ENCODE measurements around the gene PODXL2.

Gene PODXL2

GRCh38 chr3:127612966-127613365 is 16.0 kb upstream of the PODXL2 start:
- Histone ChIP-seq H4K20me1 (ENCODE audit: insufficient read depth, low read length) (peaks cover 62% of the 10 kb centered on the region), H3K4me1 (ENCODE audit: low read length) (no peaks in the 10 kb centered on the region), H3K9ac (ENCODE audit: low read length) (no peak overlapping the region), H3K4me3 (ENCODE audit: low read length) (no peak overlapping the region), H3K36me3 (replicated peaks; ENCODE audit: low read depth, low read length) (peaks cover 87% of the 10 kb centered on the region), H3K79me2 (ENCODE audit: low read length) (peaks cover 41% of the 10 kb centered on the region), H3K4me2 (ENCODE audit: low read length) (no peak overlapping the region), H3K27ac (ENCODE audit: low read length) (no peak overlapping the region), H2AFZ (ENCODE audit: low read depth, low read length) (no peak overlapping the region), H3K9me3 (ENCODE audit: insufficient read depth, low read length) (no peaks in the 10 kb centered on the region), H3K27me3 (ENCODE audit: low read depth, low read length) (no peaks in the 10 kb centered on the region)
- no peak for TF ChIP-seq EZH2phosphoT487 (IDR thresholded peaks at IDR 0.05; ENCODE audit: low read depth)
- no peak for TF ChIP-seq CTCF (IDR thresholded peaks at IDR 0.05; ENCODE audit: low read depth, low read length)

DNA sequence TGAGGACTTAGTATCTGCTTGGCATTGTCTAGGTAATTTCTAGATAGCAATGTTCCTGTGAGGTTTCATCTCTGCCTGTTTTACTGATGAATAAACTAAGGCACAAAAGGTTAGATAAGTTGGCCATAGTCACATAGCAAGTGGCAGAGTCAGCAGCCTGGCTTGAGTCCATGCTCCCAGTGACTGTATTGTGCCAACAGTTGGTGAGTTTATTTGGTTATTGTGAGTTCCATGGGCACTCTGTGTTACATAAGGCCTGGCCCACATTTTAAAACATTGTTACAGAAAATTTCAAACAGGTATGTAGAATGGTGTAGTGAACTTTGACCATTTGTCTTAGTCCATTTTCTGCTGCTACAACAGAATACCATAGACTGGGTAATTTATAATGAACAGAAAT is 15.6 kb upstream of the PODXL2 start:
- Histone ChIP-seq H3K27me3 (ENCODE audit: low read depth, low read length) (no peaks in the 10 kb centered on the region), H3K4me3 (ENCODE audit: low read length) (no peak overlapping the region), H2AFZ (ENCODE audit: low read depth, low read length) (no peak overlapping the region), H3K4me2 (ENCODE audit: low read length) (no peak overlapping the region), H3K4me1 (ENCODE audit: low read length) (no peaks in the 10 kb centered on the region), H3K27ac (ENCODE audit: low read length) (no peak overlapping the region), H4K20me1 (ENCODE audit: insufficient read depth, low read length) (peaks cover 65% of the 10 kb centered on the region), H3K36me3 (replicated peaks; ENCODE audit: low read depth, low read length) (peaks cover 87% of the 10 kb centered on the region), H3K79me2 (ENCODE audit: low read length) (peaks cover 40% of the 10 kb centered on the region), H3K9ac (ENCODE audit: low read length) (no peak overlapping the region), H3K9me3 (ENCODE audit: insufficient read depth, low read length) (no peaks in the 10 kb centered on the region)
- TF ChIP-seq EZH2phosphoT487 (IDR thresholded peaks at IDR 0.05; ENCODE audit: low read depth), result no peak
- TF ChIP-seq CTCF (IDR thresholded peaks at IDR 0.05; ENCODE audit: low read depth, low read length), result no peak

- H3K79me2 ChIP-seq (ENCODE audit: low read length), result peaks cover 34% of the 10 kb centered on the region
- no peak overlapping the region for H3K27ac ChIP-seq (ENCODE audit: low read length)
- no peak overlapping the region for H3K9ac ChIP-seq (ENCODE audit: low read length)
- no peaks in the 10 kb centered on the region for H3K4me1 ChIP-seq (ENCODE audit: low read length)
- no peak overlapping the region for H2AFZ ChIP-seq (ENCODE audit: low read depth, low read length)
- no peaks in the 10 kb centered on the region for H3K9me3 ChIP-seq (ENCODE audit: insufficient read depth, low read length)
- no peak overlapping the region for H3K4me3 ChIP-seq (ENCODE audit: low read length)
- H3K27me3 ChIP-seq (ENCODE audit: low read depth, low read length), result no peaks in the 10 kb centered on the region
- peaks cover 63% of the 10 kb centered on the region for H4K20me1 ChIP-seq (ENCODE audit: insufficient read depth, low read length)
- H3K4me2 ChIP-seq (ENCODE audit: low read length), result no peak overlapping the region
- no peak for TF ChIP-seq EZH2phosphoT487 (IDR thresholded peaks at IDR 0.05; ENCODE audit: low read depth)
- TF ChIP-seq CTCF (IDR thresholded peaks at IDR 0.05; ENCODE audit: low read depth, low read length), result no peak
- H3K36me3 ChIP-seq (replicated peaks; ENCODE audit: low read depth, low read length), result peaks cover 83% of the 10 kb centered on the region
Measured at GRCh38 chr3:127614928-127615589, 13.9 kb upstream of the PODXL2 start.

GRCh38 chr3:127615631-127616305 is 13.2 kb upstream of the PODXL2 start:
- Histone ChIP-seq H2AFZ (ENCODE audit: low read depth, low read length) (no peak overlapping the region), H3K4me2 (ENCODE audit: low read length) (no peak overlapping the region), H3K36me3 (replicated peaks; ENCODE audit: low read depth, low read length) (peaks cover 83% of the 10 kb centered on the region), H3K4me1 (ENCODE audit: low read length) (no peaks in the 10 kb centered on the region), H4K20me1 (ENCODE audit: insufficient read depth, low read length) (peaks cover 56% of the 10 kb centered on the region), H3K4me3 (ENCODE audit: low read length) (no peak overlapping the region), H3K9me3 (ENCODE audit: insufficient read depth, low read length) (no peaks in the 10 kb centered on the region), H3K9ac (ENCODE audit: low read length) (no peak overlapping the region), H3K27ac (ENCODE audit: low read length) (no peak overlapping the region), H3K27me3 (ENCODE audit: low read depth, low read length) (no peaks in the 10 kb centered on the region), H3K79me2 (ENCODE audit: low read length) (peaks cover 28% of the 10 kb centered on the region)
- TF ChIP-seq CTCF (IDR thresholded peaks at IDR 0.05; ENCODE audit: low read depth, low read length) (no peak), EZH2phosphoT487 (IDR thresholded peaks at IDR 0.05; ENCODE audit: low read depth) (no peak)

Data from OCI-LY3 (cell line).